Stimulated activated CD8-positive, alpha-beta memory T cell treated with anti-CD3 and anti-CD28 coated beads, Interleukin-7, amount 100 ng/mL, for 24 hours (primary cell): ENCODE data around the gene TCEAL4.
A peak's percentile ranks its signal among the peaks of the same experiment; 100 is the strongest.

Source experiments
- DNase-seq: peaks from one replicate; pipeline ENCODE4 v3.0.0-alpha.2; 2020; ENCODE audit warnings: low read depth

TCEAL4 gene

GRCh38 chrX:103585411-103586313 is at the start of gene TCEAL4:
Gene TCEAL4 (plus strand): TSS chrX:103585515. CDS start chrX:103586676, 1,161 bp downstream.
- no peak for DNase-seq

- no peak for DNase-seq
These were observed 49.2 kb upstream of the TCEAL4 start for GRCh38 chrX:103536071-103536470.

- DNase-seq = no peak
These were observed 48.6 kb upstream of the TCEAL4 start for GRCh38 chrX:103536732-103537131.

GRCh38 chrX:103537871-103538387 is 47.4 kb upstream of the TCEAL4 start:
- no peak for DNase-seq

- DNase-seq = no peak
These were observed 46.6 kb upstream of the TCEAL4 start for GRCh38 chrX:103538728-103539127.

GRCh38 chrX:103539695-103540094 is 45.6 kb upstream of the TCEAL4 start:
- DNase-seq = no peak

- no peak for DNase-seq
These were observed 45.2 kb upstream of the TCEAL4 start for GRCh38 chrX:103540145-103540544.

- DNase-seq = no peak
These were observed 35.4 kb upstream of the TCEAL4 start for GRCh38 chrX:103549916-103550315.

GRCh38 chrX:103550415-103551051 is 34.8 kb upstream of the TCEAL4 start:
- no peak for DNase-seq

GRCh38 chrX:103552236-103552635 is 33.1 kb upstream of the TCEAL4 start:
- DNase-seq = no peak

- peak; percentile 26 for DNase-seq
These were observed 30.5 kb upstream of the TCEAL4 start for GRCh38 chrX:103554687-103555424.

GRCh38 chrX:103556963-103557612 is 28.2 kb upstream of the TCEAL4 start:
- no peak for DNase-seq

- no peak for DNase-seq
These were observed 25.1 kb upstream of the TCEAL4 start for GRCh38 chrX:103560256-103560655.

- DNase-seq = no peak
These were observed 22.5 kb upstream of the TCEAL4 start for GRCh38 chrX:103562801-103563200.

- no peak for DNase-seq
These were observed 20.1 kb upstream of the TCEAL4 start for GRCh38 chrX:103565197-103565596.

GRCh38 chrX:103565752-103566151 is 19.6 kb upstream of the TCEAL4 start:
- no peak for DNase-seq

GRCh38 chrX:103571121-103571520 is 14.2 kb upstream of the TCEAL4 start:
- DNase-seq = no peak

GRCh38 chrX:103571726-103572125 is 13.6 kb upstream of the TCEAL4 start:
- no peak for DNase-seq

GRCh38 chrX:103573202-103573601 is 12.1 kb upstream of the TCEAL4 start:
- no peak for DNase-seq

GRCh38 chrX:103584596-103584995 is 719 bp upstream of the TCEAL4 start:
- DNase-seq = no peak

GRCh38 chrX:103586314-103586646 is 965 bp downstream of the TCEAL4 start:
- no peak for DNase-seq

- no peak for DNase-seq
These were observed 1.3 kb downstream of the TCEAL4 start for GRCh38 chrX:103586659-103587058.
